Upper lobe of right lung (tissue), 1 donor: ENCODE results near the gene CCNH. TPM values are rescaled to one million over a fixed set of nuclear protein-coding genes. Genes with fewer than 3 reads are reported as not detected.

Experiments
- ATAC-seq: fragments of 200-7000 bp; cut with Tn5 transposase; one replicate; pipeline ENCODE4 v1.9.1; 2020; ENCODE audit warnings: mild to moderate bottlenecking, moderate library complexity
- DNase-seq: peaks from one replicate; pipeline ENCODE4 v3.0.0-alpha.2; 2020
- H3K27ac ChIP-seq: fragments of 200-600 bp; one replicate; pipeline ENCODE4 v1.8.0; 2022
- H3K27me3 ChIP-seq: fragments of 200-600 bp; one replicate; pipeline ENCODE4 v1.8.0; 2022; ENCODE audit warnings: mild to moderate bottlenecking
- H3K36me3 ChIP-seq: fragments of 200-600 bp; one replicate; pipeline ENCODE4 v1.8.0; 2022
- H3K4me1 ChIP-seq: fragments of 200-600 bp; one replicate; pipeline ENCODE4 v1.8.0; 2022
- H3K4me3 ChIP-seq: fragments of 200-600 bp; one replicate; pipeline ENCODE4 v1.8.0; 2022; ENCODE audit warnings: mild to moderate bottlenecking
- H3K9me3 ChIP-seq: fragments of 200-600 bp; one replicate; pipeline ENCODE4 v1.8.0; 2022
- intact Hi-C: fragments of 100-400 bp; cut with DNase I; formaldehyde crosslinking; loops from one replicate; pipeline ENCODE4 v1.11.0; 2022
- total RNA-seq: library from RNA; stranded (reverse); fragmentation: NEBNext Ultra II Directional; extraction: Animal tissue kit (Norgen Biotek cat#: 25700); gene quantifications from one replicate; pipeline ENCODE4 v1.2.1, GENCODE V29; 2021
- TF ChIP-seq, protein P1 (sequence below): fragments of 200-600 bp; IDR thresholded peaks from one replicate; pipeline ENCODE4 v1.8.0; 2022; ENCODE audit warnings: antibody characterized with exemption
- donor health status: DM: no; HTN: yes; CAD: no; lungs with severe emphysema.

Gene CCNH
- total RNA-seq, 1 donor from 2014 or later, result 50.4 TPM

DNA sequence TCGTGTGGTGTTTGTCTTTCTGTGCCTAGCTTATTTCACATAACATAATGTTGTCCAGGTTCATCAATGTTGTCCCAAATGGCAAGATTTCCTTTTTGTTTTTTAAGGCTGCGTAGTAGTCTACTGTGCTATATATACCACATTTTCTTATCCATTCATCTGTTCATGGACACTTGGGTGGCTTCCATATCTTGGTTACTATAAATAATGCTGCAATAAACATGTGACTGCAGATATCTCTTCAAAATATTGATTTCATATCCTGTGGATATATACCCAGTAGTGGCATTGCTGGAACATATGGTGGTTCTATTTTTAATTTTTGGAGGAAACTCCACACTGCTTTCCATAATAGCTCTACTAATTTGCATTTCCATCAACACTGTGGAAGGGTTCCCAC, 25.5 kb upstream of the CCNH start:
- no peaks in the 10 kb centered on the region for H3K27me3 ChIP-seq
- no peak overlapping the region for H3K4me3 ChIP-seq
- DNase-seq (no peak), ATAC-seq (no peak)
- H3K4me1 ChIP-seq, result no peaks in the 10 kb centered on the region
- TF ChIP-seq, protein P1, sequence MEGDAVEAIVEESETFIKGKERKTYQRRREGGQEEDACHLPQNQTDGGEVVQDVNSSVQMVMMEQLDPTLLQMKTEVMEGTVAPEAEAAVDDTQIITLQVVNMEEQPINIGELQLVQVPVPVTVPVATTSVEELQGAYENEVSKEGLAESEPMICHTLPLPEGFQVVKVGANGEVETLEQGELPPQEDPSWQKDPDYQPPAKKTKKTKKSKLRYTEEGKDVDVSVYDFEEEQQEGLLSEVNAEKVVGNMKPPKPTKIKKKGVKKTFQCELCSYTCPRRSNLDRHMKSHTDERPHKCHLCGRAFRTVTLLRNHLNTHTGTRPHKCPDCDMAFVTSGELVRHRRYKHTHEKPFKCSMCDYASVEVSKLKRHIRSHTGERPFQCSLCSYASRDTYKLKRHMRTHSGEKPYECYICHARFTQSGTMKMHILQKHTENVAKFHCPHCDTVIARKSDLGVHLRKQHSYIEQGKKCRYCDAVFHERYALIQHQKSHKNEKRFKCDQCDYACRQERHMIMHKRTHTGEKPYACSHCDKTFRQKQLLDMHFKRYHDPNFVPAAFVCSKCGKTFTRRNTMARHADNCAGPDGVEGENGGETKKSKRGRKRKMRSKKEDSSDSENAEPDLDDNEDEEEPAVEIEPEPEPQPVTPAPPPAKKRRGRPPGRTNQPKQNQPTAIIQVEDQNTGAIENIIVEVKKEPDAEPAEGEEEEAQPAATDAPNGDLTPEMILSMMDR, result no peak
- no peak overlapping the region for H3K27ac ChIP-seq
- intact Hi-C loops, result no loop called here
- H3K36me3 ChIP-seq, result no peaks in the 10 kb centered on the region
- H3K9me3 ChIP-seq, result no peaks in the 10 kb centered on the region

DNA sequence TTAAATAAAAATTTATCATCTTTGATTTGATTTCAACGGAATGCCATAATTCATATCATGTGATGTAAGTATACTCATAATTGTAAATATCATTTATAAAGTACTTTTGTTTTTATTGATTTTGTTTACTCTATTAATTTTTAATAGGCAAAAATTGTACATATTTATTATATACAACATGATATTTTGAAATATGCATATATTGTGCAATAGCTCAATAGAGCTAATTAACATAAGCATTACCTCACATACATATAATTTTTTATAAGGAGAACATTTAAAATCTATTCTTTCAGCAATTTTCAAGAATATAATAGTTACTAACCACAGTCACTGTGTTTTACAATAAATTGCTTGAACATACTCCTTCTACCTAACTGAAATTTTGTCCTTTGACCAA, 25.0 kb upstream of the CCNH start:
- intact Hi-C loops, result no loop called here
- DNase-seq (no peak), ATAC-seq (no peak)
- Histone ChIP-seq H3K27ac (no peak overlapping the region), H3K4me3 (no peak overlapping the region), H3K4me1 (no peaks in the 10 kb centered on the region), H3K9me3 (no peaks in the 10 kb centered on the region), H3K36me3 (no peaks in the 10 kb centered on the region), H3K27me3 (no peaks in the 10 kb centered on the region)
- TF ChIP-seq, protein P1, result no peak

DNA sequence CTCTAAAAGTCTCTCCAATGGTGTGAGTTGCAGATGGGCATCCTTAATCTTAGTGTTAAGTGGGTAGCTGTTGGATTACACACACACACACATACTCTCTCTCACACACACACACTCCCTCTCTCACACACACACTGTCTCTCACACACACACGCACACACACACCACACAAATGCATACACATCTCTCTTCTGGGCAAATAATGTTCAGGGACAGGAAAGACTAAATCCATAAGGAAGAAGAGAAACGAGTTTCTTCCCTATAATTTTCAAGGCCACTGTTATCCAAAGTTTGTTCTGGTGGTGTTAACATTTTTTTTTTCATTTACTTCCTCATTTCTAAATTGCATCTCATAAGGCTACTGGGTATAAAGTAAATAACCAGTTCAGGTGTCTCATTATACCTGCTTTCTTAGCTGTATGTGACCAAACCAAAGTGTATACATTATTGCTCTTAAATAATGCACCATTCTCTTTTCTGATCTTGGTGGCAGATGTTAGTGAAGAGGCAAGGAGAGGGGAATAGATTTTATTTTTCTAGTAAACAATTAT, 22.5 kb upstream of the CCNH start:
- Histone ChIP-seq H3K4me1 (no peaks in the 10 kb centered on the region), H3K27me3 (no peaks in the 10 kb centered on the region), H3K4me3 (no peak overlapping the region), H3K27ac (no peak overlapping the region), H3K9me3 (no peaks in the 10 kb centered on the region), H3K36me3 (no peaks in the 10 kb centered on the region)
- TF ChIP-seq, protein P1, result no peak
- intact Hi-C loops, result no loop called here
- ATAC-seq (no peak), DNase-seq (no peak)

DNA sequence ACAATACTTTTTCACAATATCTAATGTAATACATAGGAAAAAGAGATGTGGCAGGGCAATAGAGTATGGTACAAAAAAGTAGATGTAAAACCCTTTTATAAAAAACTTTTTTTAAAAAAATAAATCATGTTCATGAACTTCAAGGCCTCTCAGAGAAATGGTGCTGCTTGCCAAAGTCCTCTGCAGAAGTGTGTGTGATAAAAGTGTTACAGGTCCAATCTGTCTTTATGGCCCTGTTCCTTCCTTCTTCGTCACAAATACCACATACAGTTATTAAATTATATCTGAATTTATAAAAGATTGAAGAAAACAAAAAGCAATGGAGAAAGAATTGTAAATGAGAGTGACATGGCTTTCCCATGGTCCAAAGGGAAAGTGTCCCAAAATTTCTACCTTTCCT, 21.7 kb upstream of the CCNH start:
- no peak overlapping the region for H3K27ac ChIP-seq
- H3K36me3 ChIP-seq, result no peaks in the 10 kb centered on the region
- no peaks in the 10 kb centered on the region for H3K4me1 ChIP-seq
- H3K4me3 ChIP-seq, result no peak overlapping the region
- no peak for DNase-seq
- no peak for ATAC-seq
- TF ChIP-seq, protein P1, result no peak
- H3K27me3 ChIP-seq, result no peaks in the 10 kb centered on the region
- intact Hi-C loops, result no loop called here
- no peaks in the 10 kb centered on the region for H3K9me3 ChIP-seq

DNA sequence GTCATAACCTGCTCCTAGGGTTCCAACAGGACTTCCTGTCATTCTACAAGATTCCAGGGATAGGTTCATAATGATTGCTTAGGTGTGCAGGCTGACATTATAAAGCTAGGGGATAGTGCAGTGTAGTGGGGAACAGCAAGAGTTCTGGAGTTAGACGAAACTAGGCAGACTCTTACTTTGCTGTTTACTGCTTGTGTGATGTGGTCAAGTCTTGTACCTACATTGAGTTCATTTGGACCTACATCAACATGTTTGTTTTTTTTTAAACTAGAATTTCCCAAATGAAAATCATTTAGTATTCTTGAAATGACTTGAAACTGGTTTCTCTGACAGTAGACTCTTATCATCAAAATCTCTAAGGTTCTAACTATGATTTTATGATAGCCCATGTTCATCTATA, 21.2 kb upstream of the CCNH start:
- Histone ChIP-seq H3K36me3 (no peaks in the 10 kb centered on the region), H3K4me3 (no peak overlapping the region), H3K9me3 (no peaks in the 10 kb centered on the region), H3K27ac (no peak overlapping the region), H3K4me1 (no peaks in the 10 kb centered on the region), H3K27me3 (no peaks in the 10 kb centered on the region)
- intact Hi-C loops, result no loop called here
- TF ChIP-seq, protein P1, result no peak
- DNase-seq, result no peak
- no peak for ATAC-seq

DNA sequence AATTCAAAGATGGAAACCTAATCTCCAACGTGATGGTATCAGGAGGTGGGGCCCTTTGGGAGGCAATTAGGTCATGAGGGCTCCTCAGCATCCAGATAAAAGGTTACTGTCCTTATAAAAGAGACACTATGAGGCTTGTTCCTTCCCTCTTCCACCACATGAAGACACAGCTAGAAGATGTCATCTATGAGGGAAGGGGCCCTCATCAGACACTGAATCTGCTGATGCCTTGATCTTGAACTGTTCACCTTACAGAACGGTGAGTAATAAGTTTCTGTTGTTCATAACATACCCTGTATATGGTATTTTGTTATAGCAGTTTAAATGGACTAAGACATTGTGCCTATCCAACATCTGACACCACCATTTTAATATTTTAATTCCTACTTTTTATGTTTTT, 19.7 kb upstream of the CCNH start:
- no peaks in the 10 kb centered on the region for H3K4me1 ChIP-seq
- no peaks in the 10 kb centered on the region for H3K27me3 ChIP-seq
- TF ChIP-seq, protein P1, result no peak
- H3K9me3 ChIP-seq, result no peaks in the 10 kb centered on the region
- ATAC-seq (no peak), DNase-seq (no peak)
- no peak overlapping the region for H3K27ac ChIP-seq
- no peak overlapping the region for H3K4me3 ChIP-seq
- intact Hi-C loops, result no loop called here
- H3K36me3 ChIP-seq, result no peaks in the 10 kb centered on the region
